Esophagus muscularis mucosa (tissue), 4 donors: ENCODE measurements around the gene TBCEL. TPM values are rescaled to one million over a fixed set of nuclear protein-coding genes. Genes with fewer than 3 reads are reported as not detected.

Experiments used
- DNase-seq: peaks from one replicate; pipeline ENCODE4 v3.0.0-alpha.2; 2017; ENCODE audit errors: extremely low spot score
- H3K27ac ChIP-seq, 4 donors: fragments of 200-600 bp; sonication (generic); replicated peaks in 1 of 4; 1 replicate in 3 of 4; 2 replicates in 1 of 4; pipeline ENCODE4 v1.5.1; 2016 to 2019; ENCODE audit warnings: mild to moderate bottlenecking in 1 of 4
- H3K27me3 ChIP-seq, 4 donors: fragments of 200-600 bp; sonication (generic); one replicate each; pipeline versions ENCODE4 v1.5.1 to v1.6.0; 2016 to 2019
- H3K36me3 ChIP-seq, 4 donors: fragments of 200-600 bp; sonication (generic); one replicate each; pipeline ENCODE4 v1.5.1; 2016 to 2019
- H3K4me1 ChIP-seq, 4 donors: fragments of 200-600 bp; sonication (generic); one replicate each; pipeline ENCODE4 v1.5.1; 2016 to 2019
- H3K4me3 ChIP-seq, 4 donors: fragments of 200-600 bp; sonication (generic); 1 replicate in 2 of 4; 2 replicates in 2 of 4; pipeline ENCODE4 v1.5.1; 2016 to 2019; ENCODE audit warnings: mild to moderate bottlenecking in 4 of 4, moderate library complexity in 1 of 4
- H3K9me3 ChIP-seq, 4 donors: fragments of 200-600 bp; sonication (generic); 1 replicate in 3 of 4; 2 replicates in 1 of 4; pipeline ENCODE4 v1.5.1; 2016 to 2019
- CTCF ChIP-seq, 3 experiments: fragments of 200-600 bp in 2 of 3; fragments of 450-650 bp in 1 of 3; sonication (generic) in 2 of 3; IDR thresholded peaks; one replicate each; pipeline ENCODE4 v1.5.1; 2017 to 2019; ENCODE audit warnings: antibody characterized with exemption in 3 of 3, mild to moderate bottlenecking in 2 of 3, moderate library complexity in 1 of 3
- EP300 ChIP-seq: sonication (generic); formaldehyde crosslinking; IDR thresholded peaks from one replicate; pipeline ENCODE4 v1.6.1; 2017; ENCODE audit warnings: antibody characterized with exemption
- POLR2A ChIP-seq: fragments of 450-650 bp; IDR thresholded peaks from one replicate; pipeline ENCODE4 v1.6.1; 2017; ENCODE audit warnings: antibody characterized with exemption, moderate library complexity, mild to moderate bottlenecking, low read depth
- POLR2AphosphoS5 ChIP-seq, 2 donors: sonication (generic); formaldehyde crosslinking; IDR thresholded peaks; one replicate each; pipeline ENCODE4 v1.6.1; 2017; ENCODE audit warnings: antibody characterized with exemption in 2 of 2
- WGBS: methylation state at CpG from one replicate; pipeline ENCODE4 v1.1.5; 2018; 5-methylcytosine and 5-hydroxymethylcytosine counted together
- intact Hi-C: fragments of 100-400 bp; cut with DNase I; formaldehyde crosslinking; loops from one replicate; pipeline ENCODE4 v1.15.1; 2023
- total RNA-seq, 4 donors: library from RNA; depleted of rRNA; stranded (reverse); fragments of >200 nt; gene quantifications; one replicate each; pipeline versions ENCODE4 v1.1.0 to v1.2.1, GENCODE V29; 2016

Gene TBCEL
- total RNA-seq, 4 donors from 2014 or later, result 25.0 to 31.4 (median 27.9) TPM

GRCh38 chr11:121057922-121058321 is 34.0 kb downstream of the TBCEL start:
- WGBS, result 85% methylated on average over 4 of the region's 4 CpGs
- no peak for TF ChIP-seq POLR2A
- no peak for TF ChIP-seq POLR2AphosphoS5 (IDR thresholded peaks at IDR 0.05)
- no peak for TF ChIP-seq EP300
- TF ChIP-seq CTCF (IDR thresholded peaks at IDR 0.05), result no peak

GRCh38 chr11:121058941-121059340 is 35.0 kb downstream of the TBCEL start:
- no peak for DNase-seq
- Histone ChIP-seq H3K27me3 (no peaks in the 10 kb centered on the region), H3K9me3 (no peaks in the 10 kb centered on the region), H3K4me1 (no peaks in the 10 kb centered on the region), H3K27ac (no peak overlapping the region), H3K36me3 (peaks cover 37 to 89% (median 70%) of the 10 kb centered on the region in 4 donors), H3K4me3 (no peak overlapping the region)
- intact Hi-C loops, result no loop called here
- WGBS, result 84% methylated on average over 3 of the region's 3 CpGs
- TF ChIP-seq POLR2AphosphoS5 (IDR thresholded peaks at IDR 0.05) (no peak), EP300 (no peak), CTCF (IDR thresholded peaks at IDR 0.05) (no peak), POLR2A (no peak)

More at GRCh38 chr11:121057922-121058321, 34.0 kb downstream of the TBCEL start:
- Histone ChIP-seq H3K4me3 (no peak overlapping the region), H3K4me1 (no peaks in the 10 kb centered on the region), H3K27ac (no peak overlapping the region), H3K36me3 (peaks cover 39 to 91% (median 73%) of the 10 kb centered on the region in 4 donors), H3K27me3 (no peaks in the 10 kb centered on the region), H3K9me3 (no peaks in the 10 kb centered on the region)
- DNase-seq, result no peak
- intact Hi-C loops, result no loop called here

- Histone ChIP-seq H3K27me3 (no peaks in the 10 kb centered on the region), H3K36me3 (peaks cover 32 to 88% (median 67%) of the 10 kb centered on the region in 4 donors), H3K9me3 (no peaks in the 10 kb centered on the region), H3K4me3 (no peak overlapping the region), H3K27ac (no peak overlapping the region), H3K4me1 (no peaks in the 10 kb centered on the region)
- intact Hi-C loops, result no loop called here
- TF ChIP-seq POLR2A (no peak), POLR2AphosphoS5 (IDR thresholded peaks at IDR 0.05) (no peak), EP300 (no peak), CTCF (IDR thresholded peaks at IDR 0.05) (no peak)
- no peak for DNase-seq
- WGBS, result 84% methylated on average over 3 of the region's 3 CpGs
Measured at GRCh38 chr11:121059605-121060004, 35.7 kb downstream of the TBCEL start.

- no peak for DNase-seq
- H3K4me1 ChIP-seq, result no peaks in the 10 kb centered on the region
- WGBS, result 87% methylated on average over 2 of the region's 2 CpGs
- intact Hi-C loops, result no loop called here
- no peaks in the 10 kb centered on the region for H3K9me3 ChIP-seq
- TF ChIP-seq POLR2AphosphoS5 (IDR thresholded peaks at IDR 0.05) (no peak), CTCF (IDR thresholded peaks at IDR 0.05) (peak in 2 of 3 experiments; percentile 15 to 42), POLR2A (no peak)
- no peak overlapping the region for H3K27ac ChIP-seq
- no peak overlapping the region for H3K4me3 ChIP-seq
- no peaks in the 10 kb centered on the region for H3K27me3 ChIP-seq
- H3K36me3 ChIP-seq, result peaks cover 16 to 79% (median 50%) of the 10 kb centered on the region in 4 donors
Measured at GRCh38 chr11:121063728-121064127, 39.8 kb downstream of the TBCEL start.

GRCh38 chr11:121066623-121067022 is 42.7 kb downstream of the TBCEL start:
- Histone ChIP-seq H3K9me3 (no peaks in the 10 kb centered on the region), H3K36me3 (peaks cover 6 to 67% (median 48%) of the 10 kb centered on the region in 4 donors), H3K27ac (no peak overlapping the region), H3K4me3 (no peak overlapping the region), H3K4me1 (peaks cover 5 to 8% (median 6%) of the 10 kb centered on the region in 4 donors), H3K27me3 (no peaks in the 10 kb centered on the region)
- 92% methylated on average over 3 of the region's 3 CpGs for WGBS
- no peak for TF ChIP-seq EP300
- no peak for TF ChIP-seq CTCF (IDR thresholded peaks at IDR 0.05)
- no peak for TF ChIP-seq POLR2A
- no peak for TF ChIP-seq POLR2AphosphoS5 (IDR thresholded peaks at IDR 0.05)
- no peak for DNase-seq
- intact Hi-C loops, result no loop called here
